Ishikawa (cell line): Measurements from ENCODE around the gene ARHGEF7.

ENCODE experiments used
- REST ChIP-seq: IDR thresholded peaks from 2 replicates; pipeline ENCODE4 v1.6.1; 2012; ENCODE audit warnings: low read depth, mild to moderate bottlenecking
- TEAD4 ChIP-seq: IDR thresholded peaks from 2 replicates; pipeline ENCODE4 v1.6.1; 2012

DNA sequence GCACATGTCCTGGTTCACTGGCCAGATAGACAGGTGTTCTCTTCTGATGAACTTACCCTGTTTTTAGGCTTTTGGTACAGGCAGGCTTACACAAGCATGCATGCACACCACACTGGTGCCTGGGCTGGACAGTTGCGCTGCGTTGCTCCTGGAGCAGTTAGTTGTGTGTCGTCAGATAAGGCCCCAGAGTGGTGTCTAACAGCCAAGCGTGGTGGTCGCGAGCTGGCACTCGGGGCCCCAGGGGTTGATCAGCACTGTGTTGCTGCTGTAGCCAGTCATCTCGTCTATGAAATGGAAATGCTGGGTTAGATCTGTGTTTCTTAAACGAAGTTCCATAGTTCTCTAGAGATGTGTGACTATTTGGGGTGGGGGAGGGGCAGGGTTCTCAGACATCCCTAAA, 180.8 kb downstream of the ARHGEF7 start:
- TF ChIP-seq TEAD4 (no peak), REST (no peak)
